ENCODE data around the gene PREX1. TPM values are rescaled to one million over a fixed set of nuclear protein-coding genes. Genes with fewer than 3 reads are reported as not detected.

The PREX1 gene
- total and polyA plus RNA-seq, 2 donors (not counting 1 experiment from before 2014, with no cell fraction given) = 1.0 to 3.1 TPM

DNA sequence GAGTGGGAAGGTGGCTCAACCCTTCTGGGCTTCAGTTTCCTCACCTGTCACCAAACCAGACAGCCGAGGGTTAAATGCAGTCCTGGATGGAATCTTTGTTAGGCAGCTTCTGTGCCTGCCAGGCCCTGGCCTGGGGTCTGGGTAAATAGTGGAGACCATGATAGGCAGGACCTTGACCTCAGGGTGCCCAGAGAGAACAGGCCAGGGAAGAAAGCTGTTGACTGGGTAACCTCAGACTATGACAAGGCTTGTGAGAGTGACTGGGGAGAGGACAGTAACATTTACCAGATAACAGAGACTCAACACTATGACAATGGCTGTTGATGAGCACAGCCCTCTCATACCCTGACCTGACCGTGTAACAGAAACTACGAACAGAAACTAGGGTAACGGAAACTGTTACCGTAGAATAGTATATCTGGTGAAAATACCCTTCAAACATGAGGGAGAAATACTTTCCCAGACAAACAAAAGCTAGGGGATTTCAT is 218.3 kb downstream of the PREX1 start:
- Histone ChIP-seq H3K27ac (ENCODE audit: insufficient read depth, low read length) (no peak overlapping the region), H3K9me3 (ENCODE audit: control insufficient read depth, insufficient read depth, low read depth, low read length) (no peaks in the 10 kb centered on the region), H3K4me1 (ENCODE audit: control insufficient read depth, extremely low read depth, insufficient read depth, low read length) (no peaks in the 10 kb centered on the region), H3K79me2 (ENCODE audit: control insufficient read depth, insufficient read depth, low read length) (no peaks in the 10 kb centered on the region), H3K27me3 (ENCODE audit: control insufficient read depth, insufficient read depth, low read length) (no peaks in the 10 kb centered on the region), H4K20me1 (ENCODE audit: control insufficient read depth, extremely low read depth, insufficient read depth, low read length) (no peaks in the 10 kb centered on the region), H3K4me3 (replicated peaks in 1 of 4; ENCODE audit: control extremely low read depth in 1 of 4, insufficient read depth in 1 of 4, low read depth in 3 of 4, low read length in 4 of 4) (no peak overlapping the region), H3K4me2 (ENCODE audit: extremely low read depth, insufficient read depth, low read length) (no peak overlapping the region), H3K9ac (ENCODE audit: insufficient read depth, low read length) (no peak overlapping the region), H3K36me3 (ENCODE audit: control insufficient read depth, insufficient read depth, low read length) (no peaks in the 10 kb centered on the region), H2AFZ (ENCODE audit: low read length) (no peak overlapping the region)
- no peak for DNase-seq (ENCODE audit: low read depth in 2 of 2)
- TF ChIP-seq EZH2 (IDR thresholded peaks at IDR 0.05; ENCODE audit: low read length, missing control alignments) = no peak
- TF ChIP-seq, protein P1, sequence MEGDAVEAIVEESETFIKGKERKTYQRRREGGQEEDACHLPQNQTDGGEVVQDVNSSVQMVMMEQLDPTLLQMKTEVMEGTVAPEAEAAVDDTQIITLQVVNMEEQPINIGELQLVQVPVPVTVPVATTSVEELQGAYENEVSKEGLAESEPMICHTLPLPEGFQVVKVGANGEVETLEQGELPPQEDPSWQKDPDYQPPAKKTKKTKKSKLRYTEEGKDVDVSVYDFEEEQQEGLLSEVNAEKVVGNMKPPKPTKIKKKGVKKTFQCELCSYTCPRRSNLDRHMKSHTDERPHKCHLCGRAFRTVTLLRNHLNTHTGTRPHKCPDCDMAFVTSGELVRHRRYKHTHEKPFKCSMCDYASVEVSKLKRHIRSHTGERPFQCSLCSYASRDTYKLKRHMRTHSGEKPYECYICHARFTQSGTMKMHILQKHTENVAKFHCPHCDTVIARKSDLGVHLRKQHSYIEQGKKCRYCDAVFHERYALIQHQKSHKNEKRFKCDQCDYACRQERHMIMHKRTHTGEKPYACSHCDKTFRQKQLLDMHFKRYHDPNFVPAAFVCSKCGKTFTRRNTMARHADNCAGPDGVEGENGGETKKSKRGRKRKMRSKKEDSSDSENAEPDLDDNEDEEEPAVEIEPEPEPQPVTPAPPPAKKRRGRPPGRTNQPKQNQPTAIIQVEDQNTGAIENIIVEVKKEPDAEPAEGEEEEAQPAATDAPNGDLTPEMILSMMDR (conservative IDR thresholded peaks at IDR 0.05 in 1 of 2, IDR thresholded peaks at IDR 0.05 in 1 of 2; ENCODE audit: low read depth in 1 of 2, low read length in 2 of 2) = no peak

DNA sequence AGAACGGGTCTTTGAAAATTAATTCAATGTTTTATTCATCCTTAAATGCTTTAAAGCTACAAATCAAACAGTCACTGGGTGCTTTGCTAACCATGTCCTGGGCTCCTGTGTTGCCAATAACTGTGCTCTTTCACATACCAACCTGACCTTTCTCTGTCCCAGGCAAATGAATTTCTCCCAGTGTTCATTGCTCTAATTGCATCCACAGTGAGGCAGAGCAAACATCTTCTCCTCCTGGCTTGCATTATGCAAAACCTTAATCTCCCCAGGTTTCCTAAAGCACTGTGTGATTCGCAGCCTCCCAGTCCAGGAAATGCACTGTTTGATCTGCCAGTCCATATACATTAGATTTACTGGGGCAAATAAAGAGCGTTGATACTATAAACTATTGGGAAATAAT is 219.0 kb downstream of the PREX1 start:
- Histone ChIP-seq H3K79me2 (ENCODE audit: control insufficient read depth, insufficient read depth, low read length) (no peaks in the 10 kb centered on the region), H3K4me3 (replicated peaks in 1 of 4; ENCODE audit: control extremely low read depth in 1 of 4, insufficient read depth in 1 of 4, low read depth in 3 of 4, low read length in 4 of 4) (no peak overlapping the region), H3K9ac (ENCODE audit: insufficient read depth, low read length) (no peak overlapping the region), H3K9me3 (ENCODE audit: control insufficient read depth, insufficient read depth, low read depth, low read length) (no peaks in the 10 kb centered on the region), H3K36me3 (ENCODE audit: control insufficient read depth, insufficient read depth, low read length) (no peaks in the 10 kb centered on the region), H3K27me3 (ENCODE audit: control insufficient read depth, insufficient read depth, low read length) (no peaks in the 10 kb centered on the region), H4K20me1 (ENCODE audit: control insufficient read depth, extremely low read depth, insufficient read depth, low read length) (no peaks in the 10 kb centered on the region), H3K27ac (ENCODE audit: insufficient read depth, low read length) (no peak overlapping the region), H2AFZ (ENCODE audit: low read length) (no peak overlapping the region), H3K4me1 (ENCODE audit: control insufficient read depth, extremely low read depth, insufficient read depth, low read length) (no peaks in the 10 kb centered on the region), H3K4me2 (ENCODE audit: extremely low read depth, insufficient read depth, low read length) (no peak overlapping the region)
- TF ChIP-seq, protein P1 (conservative IDR thresholded peaks at IDR 0.05 in 1 of 2, IDR thresholded peaks at IDR 0.05 in 1 of 2; ENCODE audit: low read depth in 1 of 2, low read length in 2 of 2) = no peak
- TF ChIP-seq EZH2 (IDR thresholded peaks at IDR 0.05; ENCODE audit: low read length, missing control alignments) = no peak
- DNase-seq (ENCODE audit: low read depth in 2 of 2) = no peak

DNA sequence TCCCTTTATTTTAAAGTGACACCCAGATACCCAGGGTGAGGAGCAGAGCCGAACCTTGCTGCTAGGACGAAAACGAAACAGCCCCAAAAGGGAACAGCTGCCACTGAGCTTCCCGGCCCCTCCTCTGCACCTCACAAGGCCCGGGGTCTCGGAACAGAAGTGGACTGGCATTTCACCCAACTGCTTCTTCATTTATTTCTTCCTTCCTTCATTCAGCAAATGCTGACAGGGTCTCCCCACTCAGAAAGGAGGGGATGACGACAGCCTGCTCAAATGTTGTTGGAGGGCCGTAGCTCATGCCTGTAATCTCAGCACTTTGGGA is 220.3 kb downstream of the PREX1 start:
- Histone ChIP-seq H3K4me1 (ENCODE audit: control insufficient read depth, extremely low read depth, insufficient read depth, low read length) (no peaks in the 10 kb centered on the region), H3K9me3 (ENCODE audit: control insufficient read depth, insufficient read depth, low read depth, low read length) (no peaks in the 10 kb centered on the region), H3K79me2 (ENCODE audit: control insufficient read depth, insufficient read depth, low read length) (no peaks in the 10 kb centered on the region), H4K20me1 (ENCODE audit: control insufficient read depth, extremely low read depth, insufficient read depth, low read length) (no peaks in the 10 kb centered on the region), H3K4me2 (ENCODE audit: extremely low read depth, insufficient read depth, low read length) (no peak overlapping the region), H3K36me3 (ENCODE audit: control insufficient read depth, insufficient read depth, low read length) (no peaks in the 10 kb centered on the region), H3K27ac (ENCODE audit: insufficient read depth, low read length) (no peak overlapping the region), H3K4me3 (replicated peaks in 1 of 4; ENCODE audit: control extremely low read depth in 1 of 4, insufficient read depth in 1 of 4, low read depth in 3 of 4, low read length in 4 of 4) (no peak overlapping the region), H2AFZ (ENCODE audit: low read length) (no peak overlapping the region), H3K9ac (ENCODE audit: insufficient read depth, low read length) (no peak overlapping the region), H3K27me3 (ENCODE audit: control insufficient read depth, insufficient read depth, low read length) (no peaks in the 10 kb centered on the region)
- no peak for TF ChIP-seq EZH2 (IDR thresholded peaks at IDR 0.05; ENCODE audit: low read length, missing control alignments)
- TF ChIP-seq, protein P1 (conservative IDR thresholded peaks at IDR 0.05 in 1 of 2, IDR thresholded peaks at IDR 0.05 in 1 of 2; ENCODE audit: low read depth in 1 of 2, low read length in 2 of 2) = no peak
- DNase-seq (ENCODE audit: low read depth in 2 of 2) = no peak

Data from fibroblast of lung (primary cell).